PC-3 (cell line): ENCODE data around the gene SCN10A. TPM values are rescaled to one million over a fixed set of nuclear protein-coding genes. Genes with fewer than 3 reads are reported as not detected.
A peak's percentile ranks its signal among the peaks of the same experiment; 100 is the strongest.

Source experiments
- ATAC-seq: fragments of 200-7000 bp; cut with Tn5 transposase; 2 replicates; pipeline ENCODE4 v1.9.1; 2020; ENCODE audit warnings: mild to moderate bottlenecking, moderate library complexity
- Bru-seq: library from RNA; stranded (reverse); fragments of 400-500 nt; gene quantifications from one replicate; lab custom pipeline; 2021; lab: Mats Ljungman, UMichigan
- BruChase-seq, 2 experiments: library from RNA; stranded (reverse); fragments of 400-500 nt; gene quantifications; one replicate each; lab custom pipeline; 2021; lab: Mats Ljungman, UMichigan
- BruUV-seq: library from RNA; stranded (reverse); fragments of 400-500 nt; replicated peaks from 2 replicates; lab custom pipeline; 2021; lab: Mats Ljungman, UMichigan
- CTCF ChIA-PET: fragments of 300-600 bp; sonication (Branson Sonifier 250); formaldehyde crosslinking; loops from one replicate; lab custom pipeline; 2022; ENCODE audit warnings: antibody characterized with exemption; lab: Charles Lee
- POLR2A ChIA-PET: fragments of 300-600 bp; sonication (Branson Sonifier 250); formaldehyde crosslinking; loops from one replicate; lab custom pipeline; 2022; ENCODE audit warnings: antibody characterized with exemption; ENCODE audit not compliant: unreplicated experiment; lab: Charles Lee
- DNase-seq: peaks from one replicate; pipeline ENCODE4 v3.0.0-alpha.2; 2015
- H2AFZ ChIP-seq: fragments of 300-600 bp; sonication (generic); 2 replicates; pipeline ENCODE4 v1.6.0; 2016; ENCODE audit warnings: antibody characterized with exemption, low read length
- H3F3A ChIP-seq: fragments of 300-600 bp; sonication (generic); one replicate; pipeline ENCODE4 v1.6.0; 2017; ENCODE audit warnings: antibody characterized with exemption, low read length, control low read depth, mild to moderate bottlenecking; ENCODE audit not compliant: unreplicated experiment
- H3K27ac ChIP-seq: fragments of 300-600 bp; sonication (generic); 2 replicates; pipeline ENCODE4 v1.5.1; 2016; ENCODE audit warnings: mild to moderate bottlenecking, low read length
- H3K27me3 ChIP-seq: fragments of 300-600 bp; sonication (generic); 2 replicates; pipeline ENCODE4 v1.6.1; 2016; ENCODE audit warnings: low read length, mixed read lengths
- H3K36me3 ChIP-seq: fragments of 300-600 bp; sonication (generic); 2 replicates; pipeline ENCODE4 v1.6.1; 2016; ENCODE audit warnings: low read depth, mixed run types, low read length, mixed read lengths
- H3K4me1 ChIP-seq: fragments of 300-600 bp; sonication (generic); 2 replicates; pipeline ENCODE4 v1.5.1; 2016; ENCODE audit warnings: low read length; ENCODE audit not compliant: insufficient read depth
- H3K4me2 ChIP-seq: fragments of 300-600 bp; sonication (generic); 2 replicates; pipeline ENCODE4 v1.6.0; 2016; ENCODE audit warnings: low read length
- H3K4me3 ChIP-seq: fragments of 300-600 bp; sonication (generic); 2 replicates; pipeline ENCODE4 v1.5.1; 2016; ENCODE audit warnings: mild to moderate bottlenecking, low read length, mixed read lengths
- H3K79me2 ChIP-seq: fragments of 300-600 bp; sonication (generic); 2 replicates; pipeline ENCODE4 v1.6.1; 2017; ENCODE audit warnings: low read length, mixed read lengths
- H3K9ac ChIP-seq: fragments of 300-600 bp; sonication (generic); 2 replicates; pipeline ENCODE4 v1.6.0; 2016; ENCODE audit warnings: mild to moderate bottlenecking, low read length
- H3K9me2 ChIP-seq: fragments of 300-600 bp; sonication (generic); replicated peaks from 2 replicates; pipeline ENCODE4 v1.6.1; 2016; ENCODE audit warnings: mixed run types, low read length, mixed read lengths
- H3K9me3 ChIP-seq: fragments of 300-600 bp; sonication (generic); 2 replicates; pipeline ENCODE4 v1.6.1; 2016; ENCODE audit warnings: low read length, mixed read lengths
- H4K20me1 ChIP-seq: fragments of 300-600 bp; sonication (generic); 2 replicates; pipeline ENCODE4 v1.6.1; 2016; ENCODE audit warnings: low read length, mixed read lengths
- EZH2 ChIP-seq: fragments of 300-600 bp; sonication (generic); IDR thresholded peaks from one replicate; pipeline ENCODE4 v1.6.1; 2017; ENCODE audit warnings: antibody characterized with exemption, mild to moderate bottlenecking, low read length; ENCODE audit not compliant: unreplicated experiment
- EZH2phosphoT487 ChIP-seq: fragments of 300-600 bp; sonication (generic); IDR thresholded peaks from 2 replicates; pipeline ENCODE4 v1.6.1; 2018; ENCODE audit warnings: mild to moderate bottlenecking, antibody characterized with exemption, low read length, borderline replicate concordance
- intact Hi-C: fragments of 100-400 bp; cut with micrococcal nuclease; formaldehyde crosslinking; loops from 2 replicates; pipeline ENCODE4 v1.9.0; 2023
- long read RNA-seq: library from polyadenylated mRNA; unstranded; transcript quantifications from one replicate; pipeline ENCODE4 v2.0.0, GENCODE V29; 2021; ENCODE audit not compliant: unreplicated experiment
- total RNA-seq: library from RNA; depleted of rRNA; stranded (reverse); fragments of >200 nt; gene quantifications from 2 replicates; pipeline ENCODE4 v1.2.3, GENCODE V29; 2014; rRNA removed
- TF ChIP-seq, protein P1 (sequence below): fragments of 300-600 bp; sonication (generic); conservative IDR thresholded peaks from 2 replicates; pipeline ENCODE4 v1.5.1; 2017; ENCODE audit warnings: antibody characterized with exemption, low read depth, mild to moderate bottlenecking, low read length

The SCN10A gene
- not detected in 2 replicates for total RNA-seq
- not detected for Bru-seq, nascent RNA
- BruChase-seq, experiment 1, labeled RNA remaining after a 6-hour chase = percentile 1 among the genes with signal in this experiment
- not detected for BruChase-seq, experiment 2, labeled RNA remaining after a 2-hour chase
- long read RNA-seq = 0 reads

DNA sequence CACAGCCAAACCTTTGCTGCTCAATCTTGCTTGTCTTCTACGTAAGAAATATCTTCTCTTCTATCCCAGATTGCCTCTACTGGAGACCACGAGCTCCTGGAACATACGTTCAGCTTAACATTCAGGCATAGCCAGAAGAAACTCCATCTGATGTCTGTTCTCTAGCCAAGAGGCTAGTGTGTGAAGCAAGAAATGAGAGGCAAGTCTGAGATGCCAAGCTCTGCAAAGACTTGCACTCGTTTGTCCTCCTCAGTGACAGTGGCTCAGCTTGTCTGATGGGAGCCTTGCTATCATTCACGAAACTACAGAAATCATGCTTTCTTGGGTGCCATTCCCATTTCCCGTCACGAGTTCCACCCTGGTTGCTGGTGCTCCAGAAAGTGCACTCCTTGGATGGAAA lies at the start of gene SCN10A:
TSS of gene SCN10A (minus strand) at position 192 of the 400 bp plus-strand sequence. CDS start 22,207 bp downstream, outside the sequence.
- Histone ChIP-seq H3K4me1 (no peaks in the 10 kb centered on the region), H3K4me2 (no peak within 1 kb of the TSS), H3F3A (no peaks in the 10 kb centered on the region), H3K36me3 (no peaks in the 10 kb centered on the region), H2AFZ (no peak within 1 kb of the TSS), H3K27me3 (peaks cover 43% of the 10 kb centered on the region), H3K79me2 (no peaks in the 10 kb centered on the region), H3K27ac (no peak within 1 kb of the TSS), H3K9me3 (no peaks in the 10 kb centered on the region), H3K4me3 (no peak within 1 kb of the TSS), H3K9me2 (no peaks in the 10 kb centered on the region), H4K20me1 (no peaks in the 10 kb centered on the region), H3K9ac (no peak within 1 kb of the TSS)
- intact Hi-C loops = no loop called here
- no peak for DNase-seq
- ATAC-seq = no peak
- CTCF ChIA-PET = no interaction called here
- no TSS peak for BruUV-seq
- POLR2A ChIA-PET = no interaction called here
- TF ChIP-seq EZH2 = no peak

DNA sequence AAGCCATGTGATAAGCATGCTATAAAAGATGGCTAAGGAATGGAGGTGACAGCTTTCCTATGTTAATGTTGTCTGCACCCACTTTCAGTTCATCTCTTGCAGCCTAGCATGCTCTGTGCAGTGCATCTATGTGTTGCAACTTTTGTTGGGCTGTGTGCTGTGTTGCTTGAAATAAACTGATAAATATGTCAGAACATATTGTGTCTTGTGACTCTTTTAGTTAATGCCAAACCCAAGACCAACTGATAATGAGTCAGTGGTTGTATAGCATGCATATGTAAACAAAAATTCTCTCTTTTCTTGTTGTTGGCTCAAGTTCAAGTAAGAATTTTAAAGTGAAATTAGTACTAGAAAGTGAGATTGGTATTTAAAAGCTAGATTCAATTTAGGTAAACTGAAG lies 37.0 kb upstream of the SCN10A start:
- Histone ChIP-seq H3K27me3 (peaks cover 36% of the 10 kb centered on the region), H4K20me1 (no peaks in the 10 kb centered on the region), H3K9me3 (no peaks in the 10 kb centered on the region)

DNA sequence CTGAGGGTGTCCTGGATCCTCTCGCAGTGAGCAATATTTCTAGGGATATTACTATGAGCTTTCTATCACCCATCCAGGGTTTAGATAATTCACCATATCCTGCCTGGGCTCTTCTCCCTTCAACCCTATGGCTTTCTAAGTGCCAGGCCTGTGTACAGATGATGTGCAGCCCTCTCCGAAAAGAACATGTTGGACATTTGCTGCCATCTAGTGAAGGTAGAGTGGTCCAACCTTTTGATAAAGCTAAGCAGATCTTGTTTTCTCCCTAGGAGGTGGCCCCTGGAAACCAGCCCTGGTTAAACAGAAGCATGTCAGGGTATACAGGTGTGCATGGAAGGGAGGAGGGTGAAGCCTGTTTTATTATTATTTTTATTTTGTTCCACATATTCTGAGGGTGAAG lies 27.9 kb upstream of the SCN10A start:
- ATAC-seq (peak; percentile 72), DNase-seq (peak; percentile 58)
- H3K27me3 ChIP-seq = peaks cover 58% of the 10 kb centered on the region
- H4K20me1 ChIP-seq = no peaks in the 10 kb centered on the region
- no peak overlapping the region for H3K4me3 ChIP-seq
- no peaks in the 10 kb centered on the region for H3K79me2 ChIP-seq
- intact Hi-C loops = loop anchor here (2.0 to 5.0 kb wide), 2 partner anchors 197 to 347 kb away; partner anchors contain the start of gene EXOG
- no peak overlapping the region for H2AFZ ChIP-seq
- ChIA-PET POLR2A (no interaction called here), CTCF (interaction anchor here (0.6 to 0.9 kb wide), 2 partner anchors 156 to 355 kb away, joined by 3 to 9 read pairs; no protein-coding TSS in a partner anchor)
- no peaks in the 10 kb centered on the region for H3K4me1 ChIP-seq
- H3K27ac ChIP-seq = no peak overlapping the region
- no peaks in the 10 kb centered on the region for H3K9me2 ChIP-seq
- H3K9ac ChIP-seq = no peak overlapping the region
- H3K36me3 ChIP-seq = no peaks in the 10 kb centered on the region
- TF ChIP-seq EZH2phosphoT487 (no peak), EZH2 (no peak)
- TF ChIP-seq, protein P1, sequence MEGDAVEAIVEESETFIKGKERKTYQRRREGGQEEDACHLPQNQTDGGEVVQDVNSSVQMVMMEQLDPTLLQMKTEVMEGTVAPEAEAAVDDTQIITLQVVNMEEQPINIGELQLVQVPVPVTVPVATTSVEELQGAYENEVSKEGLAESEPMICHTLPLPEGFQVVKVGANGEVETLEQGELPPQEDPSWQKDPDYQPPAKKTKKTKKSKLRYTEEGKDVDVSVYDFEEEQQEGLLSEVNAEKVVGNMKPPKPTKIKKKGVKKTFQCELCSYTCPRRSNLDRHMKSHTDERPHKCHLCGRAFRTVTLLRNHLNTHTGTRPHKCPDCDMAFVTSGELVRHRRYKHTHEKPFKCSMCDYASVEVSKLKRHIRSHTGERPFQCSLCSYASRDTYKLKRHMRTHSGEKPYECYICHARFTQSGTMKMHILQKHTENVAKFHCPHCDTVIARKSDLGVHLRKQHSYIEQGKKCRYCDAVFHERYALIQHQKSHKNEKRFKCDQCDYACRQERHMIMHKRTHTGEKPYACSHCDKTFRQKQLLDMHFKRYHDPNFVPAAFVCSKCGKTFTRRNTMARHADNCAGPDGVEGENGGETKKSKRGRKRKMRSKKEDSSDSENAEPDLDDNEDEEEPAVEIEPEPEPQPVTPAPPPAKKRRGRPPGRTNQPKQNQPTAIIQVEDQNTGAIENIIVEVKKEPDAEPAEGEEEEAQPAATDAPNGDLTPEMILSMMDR = peak; percentile 64
- H3F3A ChIP-seq = no peaks in the 10 kb centered on the region
- BruUV-seq = no TSS peak
- H3K4me2 ChIP-seq = no peak overlapping the region
- no peaks in the 10 kb centered on the region for H3K9me3 ChIP-seq

More for the DNA sequence above, 37.0 kb upstream of the SCN10A start:
- Histone ChIP-seq H3K4me3 (no peak overlapping the region), H3K4me2 (no peak overlapping the region), H3F3A (no peaks in the 10 kb centered on the region), H3K9me2 (no peaks in the 10 kb centered on the region), H3K9ac (no peak overlapping the region), H3K27ac (no peak overlapping the region), H3K4me1 (no peaks in the 10 kb centered on the region), H2AFZ (no peak overlapping the region), H3K79me2 (no peaks in the 10 kb centered on the region), H3K36me3 (no peaks in the 10 kb centered on the region)
- ChIA-PET POLR2A (no interaction called here), CTCF (no interaction called here)
- no peak for DNase-seq
- TF ChIP-seq EZH2phosphoT487 = no peak
- TF ChIP-seq, protein P1 = no peak
- no peak for TF ChIP-seq EZH2
- intact Hi-C loops = no loop called here
- no peak for ATAC-seq
- no TSS peak for BruUV-seq
